Measurements from ENCODE around the gene PCYOX1L. TPM values are rescaled to one million over a fixed set of nuclear protein-coding genes. Genes with fewer than 3 reads are reported as not detected.

Gene PCYOX1L
- total RNA-seq, 1 donor from 2014 or later = 21.9 TPM

GRCh38 chr5:149363936-149364335 lies 6.1 kb downstream of the PCYOX1L start:
- intact Hi-C loops (cut with micrococcal nuclease) = no loop called here
- peaks cover 14% of the 10 kb centered on the region for H3K36me3 Mint-ChIP-seq (ENCODE audit: low read depth)
- no peak for DNase-seq (ENCODE audit: low spot score)
- no peak overlapping the region for H3K27ac Mint-ChIP-seq
- peaks cover under 1% of the 10 kb centered on the region for H3K27me3 Mint-ChIP-seq (ENCODE audit: insufficient read depth)
- no peak overlapping the region for H3K4me3 Mint-ChIP-seq
- no peaks in the 10 kb centered on the region for H3K9me3 Mint-ChIP-seq
- H3K4me1 Mint-ChIP-seq (ENCODE audit: low read depth) = peaks cover 22% of the 10 kb centered on the region

- peaks cover 18% of the 10 kb centered on the region for H3K36me3 Mint-ChIP-seq (ENCODE audit: low read depth)
- DNase-seq (ENCODE audit: low spot score) = no peak
- H3K4me3 Mint-ChIP-seq = no peak overlapping the region
- H3K27me3 Mint-ChIP-seq (ENCODE audit: insufficient read depth) = peaks cover 2% of the 10 kb centered on the region
- peaks cover 22% of the 10 kb centered on the region for H3K4me1 Mint-ChIP-seq (ENCODE audit: low read depth)
- intact Hi-C loops (cut with micrococcal nuclease) = no loop called here
- no peak overlapping the region for H3K27ac Mint-ChIP-seq
- no peaks in the 10 kb centered on the region for H3K9me3 Mint-ChIP-seq
These were observed 6.9 kb downstream of the PCYOX1L start for GRCh38 chr5:149364719-149365118.

GRCh38 chr5:149365418-149365817 lies 7.6 kb downstream of the PCYOX1L start:
- Mint-ChIP-seq H3K36me3 (ENCODE audit: low read depth) (peaks cover 12% of the 10 kb centered on the region), H3K9me3 (no peaks in the 10 kb centered on the region), H3K4me1 (ENCODE audit: low read depth) (peaks cover 16% of the 10 kb centered on the region), H3K27me3 (ENCODE audit: insufficient read depth) (peaks cover 2% of the 10 kb centered on the region), H3K4me3 (no peak overlapping the region), H3K27ac (no peak overlapping the region)
- intact Hi-C loops (cut with micrococcal nuclease) = no loop called here
- no peak for DNase-seq (ENCODE audit: low spot score)

GRCh38 chr5:149366169-149366729 lies 8.4 kb downstream of the PCYOX1L start:
- no peak for DNase-seq (ENCODE audit: low spot score)
- H3K4me3 Mint-ChIP-seq = no peak overlapping the region
- H3K4me1 Mint-ChIP-seq (ENCODE audit: low read depth) = peaks cover 12% of the 10 kb centered on the region
- intact Hi-C loops (cut with micrococcal nuclease) = no loop called here
- peaks cover 2% of the 10 kb centered on the region for H3K27me3 Mint-ChIP-seq (ENCODE audit: insufficient read depth)
- no peak overlapping the region for H3K27ac Mint-ChIP-seq
- H3K36me3 Mint-ChIP-seq (ENCODE audit: low read depth) = peaks cover 8% of the 10 kb centered on the region
- no peaks in the 10 kb centered on the region for H3K9me3 Mint-ChIP-seq

GRCh38 chr5:149367249-149367971 lies 9.6 kb downstream of the PCYOX1L start:
- no peaks in the 10 kb centered on the region for H3K9me3 Mint-ChIP-seq
- intact Hi-C loops (cut with micrococcal nuclease) = loop anchor here (1.0 kb wide), 1 partner anchor 9 kb away; the partner anchor contains the start of gene PCYOX1L
- no peak overlapping the region for H3K27ac Mint-ChIP-seq
- DNase-seq (ENCODE audit: low spot score) = peak; percentile 37
- no peak overlapping the region for H3K4me3 Mint-ChIP-seq
- peaks cover 9% of the 10 kb centered on the region for H3K36me3 Mint-ChIP-seq (ENCODE audit: low read depth)
- peaks cover 2% of the 10 kb centered on the region for H3K27me3 Mint-ChIP-seq (ENCODE audit: insufficient read depth)
- H3K4me1 Mint-ChIP-seq (ENCODE audit: low read depth) = peaks cover 17% of the 10 kb centered on the region

GRCh38 chr5:149367972-149368645 lies 10.3 kb downstream of the PCYOX1L start:
- Mint-ChIP-seq H3K4me3 (no peak overlapping the region), H3K9me3 (no peaks in the 10 kb centered on the region), H3K36me3 (ENCODE audit: low read depth) (peaks cover 9% of the 10 kb centered on the region), H3K4me1 (ENCODE audit: low read depth) (peaks cover 17% of the 10 kb centered on the region), H3K27me3 (ENCODE audit: insufficient read depth) (peaks cover 2% of the 10 kb centered on the region), H3K27ac (no peak overlapping the region)
- no peak for DNase-seq (ENCODE audit: low spot score)
- intact Hi-C loops (cut with micrococcal nuclease) = loop anchor here (1.0 kb wide), 1 partner anchor 10 kb away; the partner anchor contains the start of gene PCYOX1L

- no peak for DNase-seq (ENCODE audit: low spot score)
- intact Hi-C loops (cut with micrococcal nuclease) = loop anchor here (1.0 kb wide), 3 partner anchors 26 to 230 kb away; partner anchors contain the start of genes ABLIM3 and GRPEL2
- peaks cover 17% of the 10 kb centered on the region for H3K4me1 Mint-ChIP-seq (ENCODE audit: low read depth)
- H3K4me3 Mint-ChIP-seq = no peak overlapping the region
- H3K36me3 Mint-ChIP-seq (ENCODE audit: low read depth) = peaks cover 6% of the 10 kb centered on the region
- peaks cover 2% of the 10 kb centered on the region for H3K27me3 Mint-ChIP-seq (ENCODE audit: insufficient read depth)
- no peak overlapping the region for H3K27ac Mint-ChIP-seq
- H3K9me3 Mint-ChIP-seq = no peaks in the 10 kb centered on the region
These were observed 13.0 kb downstream of the PCYOX1L start for GRCh38 chr5:149370878-149371277.

GRCh38 chr5:149371296-149371962 lies 13.6 kb downstream of the PCYOX1L start:
- Mint-ChIP-seq H3K36me3 (ENCODE audit: low read depth) (peaks cover 6% of the 10 kb centered on the region), H3K27me3 (ENCODE audit: insufficient read depth) (peaks cover 2% of the 10 kb centered on the region), H3K27ac (no peak overlapping the region), H3K4me3 (no peak overlapping the region), H3K9me3 (no peaks in the 10 kb centered on the region), H3K4me1 (ENCODE audit: low read depth) (peaks cover 17% of the 10 kb centered on the region)
- intact Hi-C loops (cut with micrococcal nuclease) = loop anchor here (1.0 kb wide), 3 partner anchors 26 to 230 kb away; partner anchors contain the start of genes ABLIM3 and GRPEL2
- peak; percentile 52 for DNase-seq (ENCODE audit: low spot score)

- DNase-seq (ENCODE audit: low spot score) = no peak
- Mint-ChIP-seq H3K4me3 (no peak overlapping the region), H3K4me1 (ENCODE audit: low read depth) (peaks cover 17% of the 10 kb centered on the region), H3K9me3 (no peaks in the 10 kb centered on the region), H3K27ac (no peak overlapping the region), H3K27me3 (ENCODE audit: insufficient read depth) (peaks cover 2% of the 10 kb centered on the region), H3K36me3 (ENCODE audit: low read depth) (peaks cover 6% of the 10 kb centered on the region)
- intact Hi-C loops (cut with micrococcal nuclease) = no loop called here
These were observed 14.4 kb downstream of the PCYOX1L start for GRCh38 chr5:149372076-149372795.

GRCh38 chr5:149372932-149373331 lies 15.1 kb downstream of the PCYOX1L start:
- Mint-ChIP-seq H3K27ac (no peak overlapping the region), H3K4me1 (ENCODE audit: low read depth) (peaks cover 17% of the 10 kb centered on the region), H3K27me3 (ENCODE audit: insufficient read depth) (peaks cover 2% of the 10 kb centered on the region), H3K9me3 (no peaks in the 10 kb centered on the region), H3K4me3 (no peak overlapping the region), H3K36me3 (ENCODE audit: low read depth) (peaks cover 6% of the 10 kb centered on the region)
- intact Hi-C loops (cut with micrococcal nuclease) = no loop called here
- DNase-seq (ENCODE audit: low spot score) = no peak

GRCh38 chr5:149374303-149374702 lies 16.5 kb downstream of the PCYOX1L start:
- Mint-ChIP-seq H3K9me3 (no peaks in the 10 kb centered on the region), H3K27ac (no peak overlapping the region), H3K27me3 (ENCODE audit: insufficient read depth) (no peaks in the 10 kb centered on the region), H3K36me3 (ENCODE audit: low read depth) (peaks cover 1% of the 10 kb centered on the region), H3K4me3 (no peak overlapping the region), H3K4me1 (ENCODE audit: low read depth) (peaks cover 12% of the 10 kb centered on the region)
- intact Hi-C loops (cut with micrococcal nuclease) = no loop called here
- DNase-seq (ENCODE audit: low spot score) = no peak

GRCh38 chr5:149374801-149375200 lies 17.0 kb downstream of the PCYOX1L start:
- intact Hi-C loops (cut with micrococcal nuclease) = no loop called here
- H3K4me3 Mint-ChIP-seq = no peak overlapping the region

More at GRCh38 chr5:149374801-149375200, 17.0 kb downstream of the PCYOX1L start:
- Mint-ChIP-seq H3K27ac (no peak overlapping the region), H3K4me1 (ENCODE audit: low read depth) (peaks cover 7% of the 10 kb centered on the region), H3K27me3 (ENCODE audit: insufficient read depth) (no peaks in the 10 kb centered on the region), H3K36me3 (ENCODE audit: low read depth) (peaks cover 1% of the 10 kb centered on the region), H3K9me3 (no peaks in the 10 kb centered on the region)
- no peak for DNase-seq (ENCODE audit: low spot score)

Data from activated T-helper 1 cell treated with anti-CD3 and anti-CD28 coated beads, Interleukin-12 subunit alpha, Interleukin-12 subunit beta, Interleukin-2, Interleukin-4 antibody, amounts not matched to agents 30 ng/mL and 10 ng/mL and 1 ng/mL, durations not matched to agents 14 hours and 24 hours and 36 hours (primary cell).